GM12878 (cell line): ENCODE data around the gene AP2A2. TPM values are rescaled to one million over a fixed set of nuclear protein-coding genes. Genes with fewer than 3 reads are reported as not detected.

Source experiments
- IKZF2 ChIP-seq, 2 experiments: fragments of 450-650 bp; IDR thresholded peaks; 2 replicates each; pipeline ENCODE4 v1.6.1; 2017; ENCODE audit warnings: mild to moderate bottlenecking in 2 of 2, moderate library complexity in 2 of 2
- MYB ChIP-seq: fragments of 150-350 bp; IDR thresholded peaks from 2 replicates; pipeline ENCODE4 v1.6.1; 2014; ENCODE audit warnings: mild to moderate bottlenecking, low read depth, low read length, borderline replicate concordance
- SMARCA5 ChIP-seq: fragments of 450-650 bp; IDR thresholded peaks from 2 replicates; pipeline ENCODE4 v1.6.1; 2017; ENCODE audit warnings: mild to moderate bottlenecking
- TARDBP ChIP-seq: IDR thresholded peaks from 2 replicates; pipeline ENCODE4 v1.6.1; 2016; ENCODE audit warnings: borderline replicate concordance
- WRNIP1 ChIP-seq: IDR thresholded peaks from 2 replicates; pipeline ENCODE4 v1.6.1; 2011; ENCODE audit warnings: low read depth, low read length, improper control_type of control experiment, borderline replicate concordance
- polyA plus RNA-seq, 11 experiments: library from polyadenylated mRNA; depleted of rRNA in 4 of 11; unstranded in 6 of 11; stranded (reverse) in 5 of 11; fragments of >200 nt; fragmentation: Nextera tagmentation in 4 of 11; fragmentation: Illumina TruSeq in 1 of 11; extraction: Ambion mirVana in 4 of 11; extraction: Trizol in 1 of 11; gene quantifications; 1 replicate in 1 of 11; 2 replicates in 10 of 11; pipeline versions ENCODE4 v1.2.1 to v1.2.3, GENCODE V29; 2011 to 2016; ENCODE audit warnings: inconsistent platforms in 2 of 11, missing spikeins in 2 of 11, low read depth in 1 of 11
- total RNA-seq, 4 experiments: library from RNA; depleted of rRNA in 3 of 4; stranded (reverse); fragments of >200 nt in 3 of 4; fragmentation: Illumina TruSeq in 1 of 4; extraction: Trizol in 1 of 4; gene quantifications; 2 replicates each; pipeline versions ENCODE4 v1.2.1 to v1.2.3, GENCODE V29; 2013 to 2021
- TF ChIP-seq, protein P1 (sequence below): fragments of 450-650 bp; IDR thresholded peaks from 2 replicates; pipeline ENCODE4 v1.6.1; 2017; ENCODE audit warnings: mild to moderate bottlenecking, moderate library complexity
- TF ChIP-seq, protein P2 (sequence below): IDR thresholded peaks from 2 replicates; pipeline ENCODE4 v1.6.1; 2012; ENCODE audit warnings: improper control_type of control experiment, low read depth, low read length; ENCODE audit not compliant: insufficient replicate concordance
- TF ChIP-seq, protein P3 (sequence below): fragments of 450-650 bp; formaldehyde crosslinking; IDR thresholded peaks from 2 replicates; pipeline ENCODE4 v1.4.0; 2020; ENCODE audit warnings: mild to moderate bottlenecking, moderate library complexity
- TF ChIP-seq, protein P4 (sequence below): fragments of 150-350 bp; IDR thresholded peaks from 2 replicates; pipeline ENCODE4 v1.6.1; 2016; ENCODE audit warnings: low read depth, low read length

AP2A2 gene
- total and polyA plus RNA-seq, 10 of the 15 experiments (the other 5 are each of a cell fraction or from before 2014, with no cell fraction given), result 0.58 to 48.8 (median 18.2) TPM

DNA sequence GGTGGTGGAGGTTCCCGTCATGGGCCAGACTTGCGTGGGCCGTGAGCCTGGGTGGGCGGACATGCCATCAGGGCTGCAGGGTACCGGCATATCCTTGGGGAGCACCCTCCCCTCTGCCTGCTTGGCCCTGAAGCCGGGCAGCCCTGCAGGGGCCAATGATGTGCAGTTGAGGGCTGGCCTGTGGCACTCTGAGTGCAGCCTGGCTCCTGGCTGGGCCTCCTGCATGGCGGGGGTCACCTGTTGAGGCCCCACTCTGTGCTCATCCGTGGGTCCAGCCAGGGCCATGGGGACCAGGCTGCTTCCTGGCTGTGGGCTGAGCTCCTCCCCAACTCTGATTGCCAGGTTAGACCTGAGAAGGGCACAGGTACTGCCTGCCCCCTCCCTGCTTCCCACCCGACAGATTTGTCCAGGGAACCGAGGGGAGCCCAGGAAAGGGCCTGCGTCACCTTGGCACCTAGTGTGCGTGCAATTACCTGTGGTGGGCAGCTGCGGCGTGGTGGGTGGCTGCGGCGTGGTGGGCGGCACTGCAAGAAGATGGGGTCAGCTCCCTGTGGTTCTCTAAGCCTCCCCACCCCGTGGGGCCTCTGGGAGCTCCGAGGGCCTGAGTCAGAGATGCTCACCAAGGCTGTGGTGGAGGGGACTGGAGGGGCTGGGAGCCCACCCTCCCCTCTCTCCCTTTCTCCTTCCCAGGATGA lies 94.7 kb downstream of the AP2A2 start (continued):
- TF ChIP-seq, protein P1, sequence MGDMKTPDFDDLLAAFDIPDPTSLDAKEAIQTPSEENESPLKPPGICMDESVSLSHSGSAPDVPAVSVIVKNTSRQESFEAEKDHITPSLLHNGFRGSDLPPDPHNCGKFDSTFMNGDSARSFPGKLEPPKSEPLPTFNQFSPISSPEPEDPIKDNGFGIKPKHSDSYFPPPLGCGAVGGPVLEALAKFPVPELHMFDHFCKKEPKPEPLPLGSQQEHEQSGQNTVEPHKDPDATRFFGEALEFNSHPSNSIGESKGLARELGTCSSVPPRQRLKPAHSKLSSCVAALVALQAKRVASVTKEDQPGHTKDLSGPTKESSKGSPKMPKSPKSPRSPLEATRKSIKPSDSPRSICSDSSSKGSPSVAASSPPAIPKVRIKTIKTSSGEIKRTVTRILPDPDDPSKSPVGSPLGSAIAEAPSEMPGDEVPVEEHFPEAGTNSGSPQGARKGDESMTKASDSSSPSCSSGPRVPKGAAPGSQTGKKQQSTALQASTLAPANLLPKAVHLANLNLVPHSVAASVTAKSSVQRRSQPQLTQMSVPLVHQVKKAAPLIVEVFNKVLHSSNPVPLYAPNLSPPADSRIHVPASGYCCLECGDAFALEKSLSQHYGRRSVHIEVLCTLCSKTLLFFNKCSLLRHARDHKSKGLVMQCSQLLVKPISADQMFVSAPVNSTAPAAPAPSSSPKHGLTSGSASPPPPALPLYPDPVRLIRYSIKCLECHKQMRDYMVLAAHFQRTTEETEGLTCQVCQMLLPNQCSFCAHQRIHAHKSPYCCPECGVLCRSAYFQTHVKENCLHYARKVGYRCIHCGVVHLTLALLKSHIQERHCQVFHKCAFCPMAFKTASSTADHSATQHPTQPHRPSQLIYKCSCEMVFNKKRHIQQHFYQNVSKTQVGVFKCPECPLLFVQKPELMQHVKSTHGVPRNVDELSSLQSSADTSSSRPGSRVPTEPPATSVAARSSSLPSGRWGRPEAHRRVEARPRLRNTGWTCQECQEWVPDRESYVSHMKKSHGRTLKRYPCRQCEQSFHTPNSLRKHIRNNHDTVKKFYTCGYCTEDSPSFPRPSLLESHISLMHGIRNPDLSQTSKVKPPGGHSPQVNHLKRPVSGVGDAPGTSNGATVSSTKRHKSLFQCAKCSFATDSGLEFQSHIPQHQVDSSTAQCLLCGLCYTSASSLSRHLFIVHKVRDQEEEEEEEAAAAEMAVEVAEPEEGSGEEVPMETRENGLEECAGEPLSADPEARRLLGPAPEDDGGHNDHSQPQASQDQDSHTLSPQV, result no peak
- no peak for TF ChIP-seq IKZF2 (IDR thresholded peaks at IDR 0.05)
- no peak for TF ChIP-seq WRNIP1
- TF ChIP-seq, protein P2, sequence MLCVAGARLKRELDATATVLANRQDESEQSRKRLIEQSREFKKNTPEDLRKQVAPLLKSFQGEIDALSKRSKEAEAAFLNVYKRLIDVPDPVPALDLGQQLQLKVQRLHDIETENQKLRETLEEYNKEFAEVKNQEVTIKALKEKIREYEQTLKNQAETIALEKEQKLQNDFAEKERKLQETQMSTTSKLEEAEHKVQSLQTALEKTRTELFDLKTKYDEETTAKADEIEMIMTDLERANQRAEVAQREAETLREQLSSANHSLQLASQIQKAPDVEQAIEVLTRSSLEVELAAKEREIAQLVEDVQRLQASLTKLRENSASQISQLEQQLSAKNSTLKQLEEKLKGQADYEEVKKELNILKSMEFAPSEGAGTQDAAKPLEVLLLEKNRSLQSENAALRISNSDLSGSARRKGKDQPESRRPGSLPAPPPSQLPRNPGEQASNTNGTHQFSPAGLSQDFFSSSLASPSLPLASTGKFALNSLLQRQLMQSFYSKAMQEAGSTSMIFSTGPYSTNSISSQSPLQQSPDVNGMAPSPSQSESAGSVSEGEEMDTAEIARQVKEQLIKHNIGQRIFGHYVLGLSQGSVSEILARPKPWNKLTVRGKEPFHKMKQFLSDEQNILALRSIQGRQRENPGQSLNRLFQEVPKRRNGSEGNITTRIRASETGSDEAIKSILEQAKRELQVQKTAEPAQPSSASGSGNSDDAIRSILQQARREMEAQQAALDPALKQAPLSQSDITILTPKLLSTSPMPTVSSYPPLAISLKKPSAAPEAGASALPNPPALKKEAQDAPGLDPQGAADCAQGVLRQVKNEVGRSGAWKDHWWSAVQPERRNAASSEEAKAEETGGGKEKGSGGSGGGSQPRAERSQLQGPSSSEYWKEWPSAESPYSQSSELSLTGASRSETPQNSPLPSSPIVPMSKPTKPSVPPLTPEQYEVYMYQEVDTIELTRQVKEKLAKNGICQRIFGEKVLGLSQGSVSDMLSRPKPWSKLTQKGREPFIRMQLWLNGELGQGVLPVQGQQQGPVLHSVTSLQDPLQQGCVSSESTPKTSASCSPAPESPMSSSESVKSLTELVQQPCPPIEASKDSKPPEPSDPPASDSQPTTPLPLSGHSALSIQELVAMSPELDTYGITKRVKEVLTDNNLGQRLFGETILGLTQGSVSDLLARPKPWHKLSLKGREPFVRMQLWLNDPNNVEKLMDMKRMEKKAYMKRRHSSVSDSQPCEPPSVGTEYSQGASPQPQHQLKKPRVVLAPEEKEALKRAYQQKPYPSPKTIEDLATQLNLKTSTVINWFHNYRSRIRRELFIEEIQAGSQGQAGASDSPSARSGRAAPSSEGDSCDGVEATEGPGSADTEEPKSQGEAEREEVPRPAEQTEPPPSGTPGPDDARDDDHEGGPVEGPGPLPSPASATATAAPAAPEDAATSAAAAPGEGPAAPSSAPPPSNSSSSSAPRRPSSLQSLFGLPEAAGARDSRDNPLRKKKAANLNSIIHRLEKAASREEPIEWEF, result no peak
- TF ChIP-seq, protein P3, sequence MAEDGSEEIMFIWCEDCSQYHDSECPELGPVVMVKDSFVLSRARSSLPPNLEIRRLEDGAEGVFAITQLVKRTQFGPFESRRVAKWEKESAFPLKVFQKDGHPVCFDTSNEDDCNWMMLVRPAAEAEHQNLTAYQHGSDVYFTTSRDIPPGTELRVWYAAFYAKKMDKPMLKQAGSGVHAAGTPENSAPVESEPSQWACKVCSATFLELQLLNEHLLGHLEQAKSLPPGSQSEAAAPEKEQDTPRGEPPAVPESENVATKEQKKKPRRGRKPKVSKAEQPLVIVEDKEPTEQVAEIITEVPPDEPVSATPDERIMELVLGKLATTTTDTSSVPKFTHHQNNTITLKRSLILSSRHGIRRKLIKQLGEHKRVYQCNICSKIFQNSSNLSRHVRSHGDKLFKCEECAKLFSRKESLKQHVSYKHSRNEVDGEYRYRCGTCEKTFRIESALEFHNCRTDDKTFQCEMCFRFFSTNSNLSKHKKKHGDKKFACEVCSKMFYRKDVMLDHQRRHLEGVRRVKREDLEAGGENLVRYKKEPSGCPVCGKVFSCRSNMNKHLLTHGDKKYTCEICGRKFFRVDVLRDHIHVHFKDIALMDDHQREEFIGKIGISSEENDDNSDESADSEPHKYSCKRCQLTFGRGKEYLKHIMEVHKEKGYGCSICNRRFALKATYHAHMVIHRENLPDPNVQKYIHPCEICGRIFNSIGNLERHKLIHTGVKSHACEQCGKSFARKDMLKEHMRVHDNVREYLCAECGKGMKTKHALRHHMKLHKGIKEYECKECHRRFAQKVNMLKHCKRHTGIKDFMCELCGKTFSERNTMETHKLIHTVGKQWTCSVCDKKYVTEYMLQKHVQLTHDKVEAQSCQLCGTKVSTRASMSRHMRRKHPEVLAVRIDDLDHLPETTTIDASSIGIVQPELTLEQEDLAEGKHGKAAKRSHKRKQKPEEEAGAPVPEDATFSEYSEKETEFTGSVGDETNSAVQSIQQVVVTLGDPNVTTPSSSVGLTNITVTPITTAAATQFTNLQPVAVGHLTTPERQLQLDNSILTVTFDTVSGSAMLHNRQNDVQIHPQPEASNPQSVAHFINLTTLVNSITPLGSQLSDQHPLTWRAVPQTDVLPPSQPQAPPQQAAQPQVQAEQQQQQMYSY (CRISPR knock-in tag), result no peak
- TF ChIP-seq, protein P4, sequence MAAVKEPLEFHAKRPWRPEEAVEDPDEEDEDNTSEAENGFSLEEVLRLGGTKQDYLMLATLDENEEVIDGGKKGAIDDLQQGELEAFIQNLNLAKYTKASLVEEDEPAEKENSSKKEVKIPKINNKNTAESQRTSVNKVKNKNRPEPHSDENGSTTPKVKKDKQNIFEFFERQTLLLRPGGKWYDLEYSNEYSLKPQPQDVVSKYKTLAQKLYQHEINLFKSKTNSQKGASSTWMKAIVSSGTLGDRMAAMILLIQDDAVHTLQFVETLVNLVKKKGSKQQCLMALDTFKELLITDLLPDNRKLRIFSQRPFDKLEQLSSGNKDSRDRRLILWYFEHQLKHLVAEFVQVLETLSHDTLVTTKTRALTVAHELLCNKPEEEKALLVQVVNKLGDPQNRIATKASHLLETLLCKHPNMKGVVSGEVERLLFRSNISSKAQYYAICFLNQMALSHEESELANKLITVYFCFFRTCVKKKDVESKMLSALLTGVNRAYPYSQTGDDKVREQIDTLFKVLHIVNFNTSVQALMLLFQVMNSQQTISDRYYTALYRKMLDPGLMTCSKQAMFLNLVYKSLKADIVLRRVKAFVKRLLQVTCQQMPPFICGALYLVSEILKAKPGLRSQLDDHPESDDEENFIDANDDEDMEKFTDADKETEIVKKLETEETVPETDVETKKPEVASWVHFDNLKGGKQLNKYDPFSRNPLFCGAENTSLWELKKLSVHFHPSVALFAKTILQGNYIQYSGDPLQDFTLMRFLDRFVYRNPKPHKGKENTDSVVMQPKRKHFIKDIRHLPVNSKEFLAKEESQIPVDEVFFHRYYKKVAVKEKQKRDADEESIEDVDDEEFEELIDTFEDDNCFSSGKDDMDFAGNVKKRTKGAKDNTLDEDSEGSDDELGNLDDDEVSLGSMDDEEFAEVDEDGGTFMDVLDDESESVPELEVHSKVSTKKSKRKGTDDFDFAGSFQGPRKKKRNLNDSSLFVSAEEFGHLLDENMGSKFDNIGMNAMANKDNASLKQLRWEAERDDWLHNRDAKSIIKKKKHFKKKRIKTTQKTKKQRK, result no peak
- TF ChIP-seq TARDBP, result no peak
- TF ChIP-seq SMARCA5, result no peak
- TF ChIP-seq MYB, result no peak
- TF ChIP-seq, all 136 proteins: peak for 0
